ENCODE measurements around the gene AK9. TPM values are rescaled to one million over a fixed set of nuclear protein-coding genes. Genes with fewer than 3 reads are reported as not detected.

The AK9 gene
- total RNA-seq, 1 experiment from 2014 or later = 2.6 TPM

DNA sequence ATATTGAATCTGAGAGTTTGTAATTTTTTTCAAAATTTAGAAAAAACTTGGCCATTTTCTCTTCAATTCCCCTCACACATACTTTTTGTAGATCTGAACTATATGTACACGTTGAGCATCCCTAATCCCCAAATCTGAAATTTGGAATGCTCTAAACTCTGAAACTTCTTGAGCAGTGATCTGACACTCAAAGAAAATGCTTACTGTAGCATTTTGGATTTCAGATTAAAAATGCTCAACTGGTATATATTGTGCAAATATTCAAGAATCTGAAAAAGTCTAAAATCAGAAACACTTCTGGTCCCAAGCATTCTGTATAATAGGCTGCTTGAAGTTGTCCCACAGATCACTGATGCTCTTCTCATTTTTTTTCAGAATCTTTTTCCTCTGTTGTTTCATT is 129.2 kb downstream of the AK9 start:
- H3K27me3 ChIP-seq (replicated peaks; ENCODE audit: insufficient read depth, low read depth, low read length, poor library complexity) = no peaks in the 10 kb centered on the region
- no peak for TF ChIP-seq EZH2 (IDR thresholded peaks at IDR 0.05; ENCODE audit: borderline replicate concordance, low read depth, low read length, poor library complexity, severe bottlenecking)
- TF ChIP-seq, protein P1, sequence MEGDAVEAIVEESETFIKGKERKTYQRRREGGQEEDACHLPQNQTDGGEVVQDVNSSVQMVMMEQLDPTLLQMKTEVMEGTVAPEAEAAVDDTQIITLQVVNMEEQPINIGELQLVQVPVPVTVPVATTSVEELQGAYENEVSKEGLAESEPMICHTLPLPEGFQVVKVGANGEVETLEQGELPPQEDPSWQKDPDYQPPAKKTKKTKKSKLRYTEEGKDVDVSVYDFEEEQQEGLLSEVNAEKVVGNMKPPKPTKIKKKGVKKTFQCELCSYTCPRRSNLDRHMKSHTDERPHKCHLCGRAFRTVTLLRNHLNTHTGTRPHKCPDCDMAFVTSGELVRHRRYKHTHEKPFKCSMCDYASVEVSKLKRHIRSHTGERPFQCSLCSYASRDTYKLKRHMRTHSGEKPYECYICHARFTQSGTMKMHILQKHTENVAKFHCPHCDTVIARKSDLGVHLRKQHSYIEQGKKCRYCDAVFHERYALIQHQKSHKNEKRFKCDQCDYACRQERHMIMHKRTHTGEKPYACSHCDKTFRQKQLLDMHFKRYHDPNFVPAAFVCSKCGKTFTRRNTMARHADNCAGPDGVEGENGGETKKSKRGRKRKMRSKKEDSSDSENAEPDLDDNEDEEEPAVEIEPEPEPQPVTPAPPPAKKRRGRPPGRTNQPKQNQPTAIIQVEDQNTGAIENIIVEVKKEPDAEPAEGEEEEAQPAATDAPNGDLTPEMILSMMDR (conservative IDR thresholded peaks at IDR 0.05; ENCODE audit: low read depth, low read length) = no peak
- ChIA-PET POLR2A (ENCODE audit: low non-redundant PET) (no interaction called here), CTCF (no interaction called here)
- no peak overlapping the region for H3K27ac ChIP-seq (ENCODE audit: low read depth, low read length, poor library complexity, severe bottlenecking)
- intact Hi-C loops (cut with micrococcal nuclease; ENCODE audit: unreplicated experiment) = no loop called here
- H3K9me3 ChIP-seq (ENCODE audit: low read depth, low read length, poor library complexity, severe bottlenecking) = no peaks in the 10 kb centered on the region
- H3K36me3 ChIP-seq (ENCODE audit: insufficient read depth, low read length, poor library complexity, severe bottlenecking) = no peaks in the 10 kb centered on the region
- no peak for DNase-seq (ENCODE audit: low spot score)
- no peaks in the 10 kb centered on the region for H3K4me1 ChIP-seq (ENCODE audit: insufficient read depth, low read length, poor library complexity, severe bottlenecking)
- no peak overlapping the region for H3K4me3 ChIP-seq (ENCODE audit: low read depth, low read length, poor library complexity, severe bottlenecking)
- BruUV-seq (replicated peaks) = no TSS peak

DNA sequence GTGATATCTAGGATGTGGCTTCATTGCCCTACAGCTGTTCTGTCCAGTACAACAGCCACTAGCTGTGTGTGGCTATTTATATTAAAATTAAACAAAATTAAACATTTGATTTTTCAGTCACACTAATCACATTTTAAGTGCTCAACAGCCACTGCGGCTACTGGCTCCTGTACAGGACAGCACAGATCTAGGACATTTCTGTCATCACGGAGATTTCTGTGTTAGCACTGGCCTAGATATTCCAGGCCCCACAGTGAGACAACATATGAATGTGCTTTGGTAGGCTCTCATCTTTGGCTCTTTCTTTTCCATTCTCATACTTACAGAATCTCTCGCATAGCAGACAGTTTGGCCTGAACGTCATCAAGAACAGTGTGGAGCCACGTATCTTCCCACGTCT is 159.6 kb downstream of the AK9 start:
- CTCF ChIA-PET = no interaction called here
- no TSS peak for BruUV-seq (replicated peaks)

DNA sequence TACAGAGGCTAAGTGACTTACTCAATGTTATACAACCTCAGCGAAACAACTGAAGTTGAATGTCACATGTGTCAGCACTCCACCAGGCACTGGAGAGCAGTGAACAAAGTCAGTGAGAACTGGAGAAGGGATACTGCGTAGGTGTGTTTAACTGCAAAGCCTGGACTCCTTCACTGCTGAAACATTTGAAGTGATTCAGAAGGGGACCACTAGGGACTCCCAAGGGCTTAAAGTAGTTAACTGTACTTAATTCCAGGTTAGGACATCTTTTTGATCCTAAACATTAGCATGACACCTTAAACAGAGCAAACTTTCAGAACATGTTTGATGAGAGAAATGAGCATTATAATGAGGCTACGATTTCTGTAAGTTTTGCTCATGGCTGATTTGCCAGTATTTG is 163.0 kb downstream of the AK9 start:
- TF ChIP-seq, protein P1 (conservative IDR thresholded peaks at IDR 0.05; ENCODE audit: low read depth, low read length) = peak; percentile 44; the same call in 1 of the 2 replicates
- TF ChIP-seq EZH2 (IDR thresholded peaks at IDR 0.05; ENCODE audit: borderline replicate concordance, low read depth, low read length, poor library complexity, severe bottlenecking) = no peak
- peaks cover 10% of the 10 kb centered on the region for H3K9me3 ChIP-seq (ENCODE audit: low read depth, low read length, poor library complexity, severe bottlenecking)
- H3K27ac ChIP-seq (ENCODE audit: low read depth, low read length, poor library complexity, severe bottlenecking) = no peak overlapping the region
- ChIA-PET POLR2A (ENCODE audit: low non-redundant PET) (no interaction called here), CTCF (interaction anchor here (2.6 kb wide), 1 partner anchor 512 kb away, joined by 16 read pairs; no protein-coding TSS in a partner anchor)
- DNase-seq (ENCODE audit: low spot score) = peak; percentile 38
- no TSS peak for BruUV-seq (replicated peaks)
- no peaks in the 10 kb centered on the region for H3K4me1 ChIP-seq (ENCODE audit: insufficient read depth, low read length, poor library complexity, severe bottlenecking)
- H3K4me3 ChIP-seq (ENCODE audit: low read depth, low read length, poor library complexity, severe bottlenecking) = no peak overlapping the region
- H3K36me3 ChIP-seq (ENCODE audit: insufficient read depth, low read length, poor library complexity, severe bottlenecking) = no peaks in the 10 kb centered on the region
- no peaks in the 10 kb centered on the region for H3K27me3 ChIP-seq (replicated peaks; ENCODE audit: insufficient read depth, low read depth, low read length, poor library complexity)
- intact Hi-C loops (cut with micrococcal nuclease; ENCODE audit: unreplicated experiment) = loop anchor here (1.0 to 5.0 kb wide), 4 partner anchors 163 to 863 kb away; partner anchors contain the start of genes AK9 and FIG4

More for the DNA sequence above, 159.6 kb downstream of the AK9 start:
- Histone ChIP-seq H3K9me3 (ENCODE audit: low read depth, low read length, poor library complexity, severe bottlenecking) (no peaks in the 10 kb centered on the region), H3K27me3 (replicated peaks; ENCODE audit: insufficient read depth, low read depth, low read length, poor library complexity) (no peaks in the 10 kb centered on the region), H3K4me1 (ENCODE audit: insufficient read depth, low read length, poor library complexity, severe bottlenecking) (no peaks in the 10 kb centered on the region), H3K36me3 (ENCODE audit: insufficient read depth, low read length, poor library complexity, severe bottlenecking) (no peaks in the 10 kb centered on the region), H3K4me3 (ENCODE audit: low read depth, low read length, poor library complexity, severe bottlenecking) (no peak overlapping the region), H3K27ac (ENCODE audit: low read depth, low read length, poor library complexity, severe bottlenecking) (no peak overlapping the region)
- no peak for DNase-seq (ENCODE audit: low spot score)
- POLR2A ChIA-PET (ENCODE audit: low non-redundant PET) = no interaction called here
- no peak for TF ChIP-seq EZH2 (IDR thresholded peaks at IDR 0.05; ENCODE audit: borderline replicate concordance, low read depth, low read length, poor library complexity, severe bottlenecking)
- TF ChIP-seq, protein P1 (conservative IDR thresholded peaks at IDR 0.05; ENCODE audit: low read depth, low read length) = no peak
- intact Hi-C loops (cut with micrococcal nuclease; ENCODE audit: unreplicated experiment) = no loop called here

Measured in A673 (cell line).